GM21786 (cell line): ENCODE results near the gene KNOP1.

Experiments
- ATAC-seq: cut with Tn5 transposase; IDR thresholded peaks from one replicate; pipeline ENCODE4 v1.9.1; 2021; ENCODE audit not compliant: unreplicated experiment

Gene KNOP1

GRCh38 chr16:19708296-19709205, 9.5 kb downstream of the KNOP1 start:
- ATAC-seq = no peak

GRCh38 chr16:19707569-19708295, 10.3 kb downstream of the KNOP1 start:
- no peak for ATAC-seq

DNA sequence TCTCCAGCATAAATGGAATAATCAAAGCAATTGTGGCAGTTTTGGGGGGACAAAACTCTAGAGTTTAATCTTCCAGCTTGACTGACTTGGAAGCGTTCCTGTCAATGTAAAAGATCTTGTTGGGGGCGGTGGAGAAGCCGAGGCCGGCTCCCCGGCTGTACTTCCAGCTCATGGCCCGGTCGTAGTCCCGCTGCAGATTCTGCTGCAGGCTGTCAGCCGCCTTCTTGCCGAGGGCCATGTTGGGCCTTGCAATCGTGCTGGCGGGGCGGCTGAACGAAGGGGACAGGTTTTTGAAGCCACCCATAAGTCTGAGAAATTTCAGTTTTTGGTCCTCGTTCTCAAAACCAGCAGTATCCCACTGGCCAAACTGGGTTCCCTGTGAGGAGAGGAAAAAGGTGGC, 11.2 kb downstream of the KNOP1 start:
- ATAC-seq = no peak

- ATAC-seq = no peak
Observed at GRCh38 chr16:19705843-19706242, 12.2 kb downstream of the KNOP1 start.

- no peak for ATAC-seq
Observed at GRCh38 chr16:19705146-19705501, 12.9 kb downstream of the KNOP1 start.

GRCh38 chr16:19704321-19705145, 13.5 kb downstream of the KNOP1 start:
- ATAC-seq = no peak

DNA sequence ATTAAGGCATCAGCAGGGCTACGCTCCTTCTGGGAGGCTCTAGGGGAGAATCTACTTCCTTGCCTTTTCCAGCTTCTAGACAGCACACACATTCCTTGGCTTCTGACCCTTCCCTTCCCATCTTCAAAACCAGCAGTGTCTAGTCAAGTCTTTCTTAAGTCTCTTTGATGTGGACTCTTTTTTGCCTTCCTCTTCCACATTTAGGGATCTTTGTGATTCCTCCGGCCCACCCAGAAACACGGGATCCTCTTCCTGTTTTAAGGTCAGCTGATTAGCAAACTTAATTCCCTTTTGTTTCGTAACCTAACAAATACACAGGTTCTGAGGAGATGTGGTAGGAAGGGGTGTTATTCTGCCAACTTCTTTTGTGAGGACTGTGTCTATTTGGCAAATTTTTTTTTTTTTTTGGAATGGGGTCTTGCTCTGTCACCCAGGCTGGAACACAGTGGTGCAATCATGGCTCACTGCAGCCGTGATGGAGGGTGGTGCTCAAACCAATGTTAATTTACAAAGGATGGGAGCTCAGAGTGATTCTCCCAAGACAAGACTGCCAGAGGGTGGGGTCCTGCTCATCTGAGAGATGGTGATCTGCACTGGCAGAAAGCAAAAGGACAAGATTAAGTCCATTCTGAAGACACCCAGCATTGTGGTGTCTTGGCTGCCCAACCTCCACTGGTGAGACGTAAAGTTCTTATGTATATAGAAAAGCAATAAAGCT, 14.7 kb downstream of the KNOP1 start:
- ATAC-seq = no peak

DNA sequence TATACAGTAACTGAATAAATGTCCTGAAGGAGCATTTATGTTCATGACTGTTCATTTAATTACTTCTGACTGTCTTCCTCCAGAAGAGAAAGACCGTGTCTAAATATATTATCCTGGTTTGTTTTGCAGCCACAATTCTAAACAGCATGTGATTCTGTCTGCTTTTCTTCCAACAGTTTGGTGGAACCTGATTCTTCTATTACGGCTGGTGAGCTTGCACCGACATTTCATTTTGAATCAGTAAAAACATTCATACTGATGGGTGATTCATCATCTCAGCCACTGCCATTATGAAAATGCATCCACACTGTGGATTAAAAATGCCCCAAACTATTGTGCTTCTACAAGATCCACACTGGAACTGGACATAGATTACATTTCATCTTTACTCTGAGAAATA, 16.9 kb downstream of the KNOP1 start:
- no peak for ATAC-seq

DNA sequence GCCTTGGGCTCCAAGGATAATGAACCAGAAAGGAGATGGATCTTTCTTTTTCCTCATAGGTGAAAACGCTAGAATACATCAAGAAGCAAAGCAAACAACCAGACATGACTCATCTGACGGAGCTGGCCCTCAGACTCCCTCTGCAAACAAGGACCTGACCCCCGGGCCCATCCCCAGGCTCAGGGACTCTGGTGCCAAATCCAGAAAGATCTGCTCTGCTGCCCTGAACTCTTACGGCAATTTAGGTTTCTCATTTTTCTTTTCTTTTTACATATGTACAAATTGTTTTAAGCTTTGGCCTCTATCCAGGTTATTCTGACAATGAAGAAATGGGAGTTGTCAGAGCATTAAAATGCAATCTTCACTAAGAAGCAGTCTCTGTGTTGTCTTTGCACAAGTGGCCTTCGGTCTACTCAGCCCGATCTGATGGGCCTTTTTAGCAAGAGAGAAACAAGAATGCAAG, 17.7 kb downstream of the KNOP1 start:
- no peak for ATAC-seq

GRCh38 chr16:19699472-19699871, 18.6 kb downstream of the KNOP1 start:
- ATAC-seq = no peak

DNA sequence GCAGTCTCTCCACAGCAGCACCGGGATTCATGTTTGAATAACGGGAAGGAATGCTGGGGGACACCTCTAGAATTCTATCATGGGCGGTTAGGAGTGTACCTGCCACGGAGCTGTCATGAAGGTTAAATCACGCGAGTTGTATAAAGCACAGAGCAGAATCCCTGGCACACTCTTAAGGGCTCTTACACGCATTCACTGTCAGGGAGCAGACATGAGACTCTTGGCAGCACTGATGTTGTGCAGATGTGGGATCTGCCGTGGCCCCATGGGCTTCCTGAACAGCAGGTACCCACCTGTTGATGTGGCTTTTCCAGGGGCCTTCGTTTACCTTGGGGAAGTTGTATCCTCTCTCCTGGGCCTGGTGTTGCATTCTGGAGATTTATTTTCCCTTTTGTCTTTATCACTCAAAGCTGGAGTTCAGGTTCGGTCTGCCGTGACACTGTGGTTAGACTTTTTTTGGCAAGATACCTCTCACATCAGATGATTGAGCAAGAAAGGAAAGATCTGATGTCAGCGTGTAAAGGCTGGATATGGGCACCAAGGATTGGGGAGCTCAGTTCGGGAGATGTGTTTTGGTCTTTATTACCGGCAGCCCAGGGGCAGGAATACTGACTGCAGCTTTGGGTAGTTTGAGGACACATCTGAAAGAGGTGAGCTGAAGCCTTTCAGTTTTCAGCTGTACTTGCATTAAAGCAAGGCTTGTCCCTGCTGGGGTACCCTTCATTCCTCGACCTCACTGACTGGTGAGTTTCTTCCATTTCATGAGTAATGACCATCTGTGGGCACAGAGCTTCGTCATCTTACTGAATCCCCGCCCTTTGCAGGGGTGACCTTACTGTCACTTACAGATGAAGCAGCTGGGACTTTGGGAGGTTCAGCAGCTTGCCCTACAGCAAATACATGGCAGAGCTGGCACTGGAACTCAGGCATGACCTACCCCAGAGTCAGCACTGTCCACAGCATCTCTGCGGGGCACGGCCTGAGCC, 19.3 kb downstream of the KNOP1 start:
- no peak for ATAC-seq

DNA sequence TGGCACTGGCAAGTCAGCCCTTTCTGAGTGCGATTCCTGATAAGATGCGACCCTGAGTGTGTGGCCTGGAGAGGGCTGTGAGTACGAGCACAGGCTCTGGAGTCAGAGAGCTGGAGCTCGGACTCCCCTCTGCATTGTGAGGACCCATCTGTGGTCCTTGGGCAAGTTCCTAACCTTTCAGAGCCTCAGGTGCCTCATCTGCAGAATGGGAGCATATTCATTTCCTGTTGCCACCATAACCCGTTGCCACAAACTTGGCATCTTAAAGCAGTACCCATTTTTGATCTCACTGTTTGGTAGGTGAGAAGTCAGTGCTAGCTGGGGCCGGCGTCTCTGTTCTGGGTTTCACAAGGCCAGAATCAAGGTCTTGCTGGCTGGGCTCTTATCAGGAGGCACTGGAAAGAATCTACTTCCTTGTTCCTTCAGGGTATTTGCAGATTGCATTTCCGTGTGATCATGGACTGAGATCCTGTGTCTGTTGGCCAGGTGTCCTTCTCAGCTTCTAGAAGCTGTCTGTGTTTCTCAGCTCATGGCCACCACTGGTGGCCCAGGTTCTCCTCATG, 20.2 kb downstream of the KNOP1 start:
- no peak for ATAC-seq

DNA sequence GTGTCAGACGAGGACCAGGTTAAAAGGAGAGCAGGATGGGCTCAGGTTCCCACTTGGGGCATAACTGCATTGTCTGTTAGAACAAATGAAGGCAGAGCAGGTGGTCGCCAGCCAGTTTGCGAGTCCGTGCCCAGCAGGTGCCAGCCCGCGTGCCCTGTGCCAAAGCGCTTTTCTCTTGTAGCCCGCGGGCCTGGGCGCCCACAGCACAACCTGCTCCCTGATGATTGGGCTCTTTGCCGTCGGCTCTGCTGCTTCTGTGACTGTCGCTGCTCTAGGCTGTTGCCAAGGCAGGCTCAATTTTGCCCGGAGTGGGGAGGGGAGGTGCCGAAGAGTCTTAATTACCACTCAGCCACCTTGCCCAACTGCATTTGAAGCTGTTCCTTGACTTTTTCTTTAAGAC, 21.1 kb downstream of the KNOP1 start:
- no peak for ATAC-seq

- no peak for ATAC-seq
Observed at GRCh38 chr16:19696328-19696727, 21.7 kb downstream of the KNOP1 start.

- ATAC-seq = no peak
Observed at GRCh38 chr16:19694989-19695388, 23.0 kb downstream of the KNOP1 start.

- ATAC-seq = no peak
Observed at GRCh38 chr16:19691161-19691711, 26.8 kb downstream of the KNOP1 start.

DNA sequence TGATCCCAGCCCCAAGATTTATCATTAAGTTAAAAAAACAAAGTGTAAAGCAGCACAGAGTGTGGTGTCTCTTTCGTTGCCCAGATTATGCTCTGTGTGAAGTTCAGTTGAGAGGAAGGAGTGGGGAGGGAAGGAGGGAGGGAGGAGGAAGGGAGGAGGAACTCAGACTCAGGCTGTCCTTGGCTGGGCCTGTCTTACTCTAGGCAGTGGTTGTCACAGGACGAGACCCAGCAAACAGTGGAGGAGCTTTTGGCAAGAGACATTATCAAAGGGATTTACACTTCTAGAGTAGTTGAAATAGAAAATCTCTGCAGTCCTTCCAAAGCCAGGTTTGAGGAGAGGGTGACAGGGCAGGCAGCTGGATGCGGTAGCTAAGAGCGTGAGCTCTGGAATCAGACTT, 27.8 kb downstream of the KNOP1 start:
- no peak for ATAC-seq

DNA sequence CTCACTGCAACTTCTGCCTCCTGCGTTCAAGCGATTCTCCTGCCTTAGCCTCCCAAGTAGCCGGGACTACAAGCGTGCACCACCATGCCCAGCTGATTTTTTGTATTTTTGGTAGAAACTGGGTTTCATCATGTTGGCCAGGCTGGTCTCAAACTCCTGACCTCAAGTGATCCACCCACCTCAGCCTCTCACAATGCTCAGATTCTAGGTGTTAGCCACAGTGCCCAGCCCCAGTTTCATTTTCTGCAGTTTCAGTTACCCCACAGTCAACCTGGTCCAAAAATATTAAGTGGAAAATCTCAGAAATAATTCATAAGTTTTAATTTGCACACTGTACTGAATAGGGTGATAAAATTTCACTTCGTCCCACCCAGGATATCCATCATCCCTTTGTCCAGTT, 28.7 kb downstream of the KNOP1 start:
- no peak for ATAC-seq
